Activated CD4-positive, alpha-beta T cell treated with anti-CD3 and anti-CD28 coated beads, Interleukin-2, Interleukin-6, amounts not matched to agents 100 ng/mL and 50 ng/mL, durations not matched to agents 16 hours and 8 hours (primary cell): Measurements from ENCODE around the gene P2RY14.

ENCODE experiments used
- DNase-seq: peaks from one replicate; pipeline ENCODE4 v3.0.0-alpha.2; 2020

P2RY14 gene

GRCh38 chr3:151175952-151176351 lies 102.4 kb downstream of the P2RY14 start:
- no peak for DNase-seq

GRCh38 chr3:151174351-151174750 lies 104.0 kb downstream of the P2RY14 start:
- DNase-seq = no peak

GRCh38 chr3:151171145-151171757 lies 107.1 kb downstream of the P2RY14 start:
- DNase-seq = peak; percentile 81

GRCh38 chr3:151169948-151170679 lies 108.2 kb downstream of the P2RY14 start:
- DNase-seq = peak; percentile 73

- no peak for DNase-seq
These were observed 108.9 kb downstream of the P2RY14 start for GRCh38 chr3:151169262-151169947.

- DNase-seq = peak; percentile 87
These were observed 109.9 kb downstream of the P2RY14 start for GRCh38 chr3:151168269-151169094.

GRCh38 chr3:151166161-151166560 lies 112.2 kb downstream of the P2RY14 start:
- no peak for DNase-seq

- no peak for DNase-seq
These were observed 113.1 kb downstream of the P2RY14 start for GRCh38 chr3:151165226-151165625.
